Neuronal stem cell (in vitro differentiated cells): ENCODE data around the gene NDUFAF3.

Experiments used
- DNase-seq: peaks from one replicate; pipeline ENCODE4 v3.0.0-alpha.2; 2013; ENCODE audit warnings: low spot score
- H2AFZ ChIP-seq: one replicate; pipeline ENCODE4 v1.6.1; 2013; ENCODE audit warnings: mild to moderate bottlenecking, low read length, inconsistent platforms
- H2AK5ac ChIP-seq: 2 replicates; pipeline ENCODE4 v1.6.1; 2013; ENCODE audit warnings: low read depth, mild to moderate bottlenecking, inconsistent platforms, low read length, moderate library complexity, mixed read lengths
- H2BK120ac ChIP-seq: 2 replicates; pipeline ENCODE4 v1.6.1; 2013; ENCODE audit warnings: low read depth, mild to moderate bottlenecking, inconsistent platforms, low read length, moderate library complexity, mixed read lengths
- H2BK12ac ChIP-seq: one replicate; pipeline ENCODE4 v1.6.1; 2013; ENCODE audit warnings: low read length, inconsistent platforms
- H2BK15ac ChIP-seq: 2 replicates; pipeline ENCODE4 v1.6.1; 2013; ENCODE audit warnings: mild to moderate bottlenecking, low read length, inconsistent platforms, mixed read lengths
- H2BK5ac ChIP-seq: one replicate; pipeline ENCODE4 v1.6.1; 2013; ENCODE audit warnings: inconsistent platforms, mild to moderate bottlenecking, low read length, moderate library complexity
- H3K14ac ChIP-seq: one replicate; pipeline ENCODE4 v1.6.1; 2013; ENCODE audit warnings: low read length, inconsistent platforms
- H3K18ac ChIP-seq: 2 replicates; pipeline ENCODE4 v1.6.1; 2013; ENCODE audit warnings: low read length, inconsistent platforms
- H3K23ac ChIP-seq: 2 replicates; pipeline ENCODE4 v1.6.1; 2013; ENCODE audit warnings: low read depth, mild to moderate bottlenecking, mixed read lengths, low read length, inconsistent platforms; ENCODE audit not compliant: poor library complexity
- H3K27ac ChIP-seq: replicated peaks from 3 replicates; pipeline ENCODE4 v1.5.1; 2013; ENCODE audit warnings: low read length, inconsistent platforms
- H3K27me3 ChIP-seq, 3 experiments: 2 replicates each; pipeline ENCODE4 v1.6.1; 2013; ENCODE audit warnings: low read length in 3 of 3, mild to moderate bottlenecking in 2 of 3, inconsistent platforms in 1 of 3, low read depth in 1 of 3, mixed read lengths in 1 of 3, moderate library complexity in 1 of 3; ENCODE audit not compliant: control insufficient read depth in 3 of 3, insufficient read depth in 3 of 3
- H3K36me3 ChIP-seq, 2 donors: replicated peaks in 1 of 2; 2 replicates each; pipeline ENCODE4 v1.6.1; 2013; ENCODE audit warnings: low read length in 2 of 2; ENCODE audit not compliant: control insufficient read depth in 2 of 2, insufficient read depth in 2 of 2
- H3K4ac ChIP-seq: 2 replicates; pipeline ENCODE4 v1.6.1; 2013; ENCODE audit warnings: inconsistent platforms, mild to moderate bottlenecking, low read length, moderate library complexity
- H3K4me1 ChIP-seq, 2 donors: 1 replicate in 1 of 2; 2 replicates in 1 of 2; pipeline ENCODE4 v1.6.1; 2013; ENCODE audit warnings: low read length in 2 of 2, low read depth in 1 of 2; ENCODE audit not compliant: control insufficient read depth in 2 of 2, insufficient read depth in 1 of 2
- H3K4me2 ChIP-seq: one replicate; pipeline ENCODE4 v1.6.1; 2013; ENCODE audit warnings: mild to moderate bottlenecking, low read length, inconsistent platforms; ENCODE audit not compliant: insufficient read depth, poor library complexity, severe bottlenecking
- H3K4me3 ChIP-seq, 2 donors: 2 replicates each; pipeline ENCODE4 v1.5.1; 2013; ENCODE audit warnings: low read length in 2 of 2, mild to moderate bottlenecking in 2 of 2, inconsistent platforms in 1 of 2, moderate library complexity in 1 of 2
- H3K79me1 ChIP-seq: one replicate; pipeline ENCODE4 v1.6.1; 2013; ENCODE audit warnings: low read depth, mild to moderate bottlenecking, inconsistent platforms, low read length, moderate library complexity
- H3K9ac ChIP-seq: one replicate; pipeline ENCODE4 v1.6.1; 2013; ENCODE audit warnings: mild to moderate bottlenecking, low read depth, low read length, inconsistent platforms; ENCODE audit not compliant: poor library complexity
- H3K9me3 ChIP-seq, 2 donors: replicated peaks in 1 of 2; 2 replicates each; pipeline versions ENCODE3 to v1.6.1; 2013; ENCODE audit warnings: low read length in 2 of 2, mild to moderate bottlenecking in 2 of 2, inconsistent platforms in 1 of 2, low read depth in 1 of 2, mixed read lengths in 1 of 2, moderate library complexity in 1 of 2; ENCODE audit not compliant: control insufficient read depth in 2 of 2, insufficient read depth in 1 of 2
- H4K8ac ChIP-seq: one replicate; pipeline ENCODE4 v1.6.1; 2013; ENCODE audit warnings: low read depth, mild to moderate bottlenecking, inconsistent platforms, low read length, moderate library complexity
- H4K91ac ChIP-seq: one replicate; pipeline ENCODE4 v1.6.1; 2013; ENCODE audit warnings: low read length, low read depth, mild to moderate bottlenecking, inconsistent platforms; ENCODE audit not compliant: poor library complexity
- WGBS, 2 donors: extraction: QIAGEN DNeasy Blood & Tissue Kit; methylation state at CpG; one replicate each; pipeline ENCODE4 v1.1.7; 2013; ENCODE audit warnings: missing lambda C conversion rate in 2 of 2, mixed read lengths in 1 of 2; ENCODE audit not compliant: insufficient read length in 2 of 2, insufficient replicate concordance in 1 of 2; ENCODE audit errors: extremely low coverage in 2 of 2; 5-methylcytosine and 5-hydroxymethylcytosine counted together

NDUFAF3 gene

DNA sequence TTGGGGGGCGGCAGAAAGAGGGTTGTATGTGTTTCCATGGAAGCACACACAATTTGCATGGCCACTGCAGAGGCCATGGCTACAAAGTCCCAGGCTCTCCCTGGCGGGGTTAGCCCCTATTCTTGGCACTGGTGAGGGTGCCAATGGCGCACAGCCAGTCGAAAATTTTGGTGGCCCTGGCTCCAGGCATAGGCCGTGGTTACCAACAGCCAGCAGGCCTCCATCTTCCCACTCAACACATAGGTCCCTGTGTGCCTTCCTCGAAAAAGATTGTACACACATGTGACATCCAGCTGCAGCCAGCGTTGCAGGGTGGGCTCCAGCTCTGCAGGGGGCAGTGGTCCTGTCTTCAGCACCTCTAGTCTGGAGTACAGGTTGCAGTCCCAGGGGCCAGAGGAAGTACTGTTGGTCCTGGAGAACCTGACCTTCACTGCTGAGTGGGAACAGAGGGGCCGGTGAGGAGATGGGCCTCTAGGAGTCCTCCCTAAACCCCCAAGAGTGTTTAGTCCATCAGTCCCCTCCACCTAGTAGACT, 24.8 kb upstream of the NDUFAF3 start:
- no CpG with 5 or more reads among the region's 8 CpGs for WGBS, 2 donors
- H3K27ac ChIP-seq: no peak overlapping the region

DNA sequence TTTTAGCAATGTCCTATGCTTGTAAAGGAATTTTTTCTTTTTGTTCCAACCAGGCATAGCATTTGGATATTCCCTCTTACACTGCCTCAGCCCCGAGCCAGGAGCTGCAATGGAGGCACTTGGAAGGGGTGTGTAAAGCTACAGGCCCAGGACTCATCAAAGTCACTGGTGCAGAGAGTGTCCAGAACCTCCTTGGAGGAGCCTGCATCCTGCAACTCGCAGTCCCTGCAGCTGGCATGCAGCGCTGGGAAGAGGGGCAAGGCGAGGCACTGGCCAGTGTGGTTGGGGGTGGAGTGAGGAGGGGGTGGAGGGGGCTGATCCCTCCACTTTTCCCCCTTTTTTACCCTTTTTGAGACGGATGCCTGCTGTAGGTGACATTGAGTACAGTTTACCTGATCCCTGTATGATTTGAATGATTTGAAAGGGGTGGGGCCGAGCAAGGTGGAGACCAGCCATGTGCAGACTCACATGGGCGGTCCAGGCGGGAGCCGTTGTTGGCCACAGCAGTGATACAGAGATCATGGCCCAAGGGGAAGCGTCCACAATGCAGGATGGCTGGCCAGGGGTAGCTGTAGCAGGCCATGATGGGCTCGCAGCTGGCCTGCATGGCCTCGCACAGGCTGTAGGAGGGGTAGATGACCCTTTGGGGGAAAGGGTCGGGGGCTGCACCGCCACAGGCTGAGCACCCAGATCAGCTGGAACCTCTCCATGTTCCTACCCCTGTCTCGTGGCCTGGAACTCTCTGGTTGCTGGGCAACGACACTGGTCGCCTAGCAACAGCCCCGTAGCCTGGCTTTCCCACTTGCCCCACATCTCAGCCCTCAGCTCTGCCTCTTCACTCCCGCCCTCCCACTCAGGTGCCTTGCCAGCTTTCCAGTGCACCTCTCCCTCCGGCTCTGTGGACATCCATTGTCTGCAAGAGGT, 23.9 kb upstream of the NDUFAF3 start:
- Histone ChIP-seq H2AK5ac (peak overlapping the region; percentile 64), H3K18ac (peak overlapping the region; percentile 49), H3K14ac (no peak overlapping the region), H4K8ac (peak overlapping the region; percentile 75), H3K27me3 (no peaks in the 10 kb centered on the region), H3K9me3 (no peaks in the 10 kb centered on the region), H3K36me3 (peaks cover 4 to 22% of the 10 kb centered on the region in 2 donors), H3K9ac (peak overlapping the region; percentile 78), H3K23ac (peak overlapping the region; percentile 69), H4K91ac (no peak overlapping the region), H3K27ac (peak overlapping the region; percentile 11), H3K4me3 (no peak overlapping the region), H3K79me1 (no peaks in the 10 kb centered on the region), H2BK120ac (no peak overlapping the region), H2BK5ac (no peak overlapping the region), H3K4me2 (no peak overlapping the region), H2AFZ (no peak overlapping the region), H3K4ac (no peak overlapping the region), H3K4me1 (peaks cover 20 to 27% of the 10 kb centered on the region in 2 donors), H2BK12ac (no peak overlapping the region), H2BK15ac (no peak overlapping the region)
- WGBS, 2 donors: no CpG with 5 or more reads among the region's 20 CpGs
- no peak for DNase-seq

More for the DNA sequence above, 24.8 kb upstream of the NDUFAF3 start:
- Histone ChIP-seq H3K79me1 (no peaks in the 10 kb centered on the region), H2BK5ac (peak overlapping the region; percentile 3), H2AK5ac (no peak overlapping the region), H3K9me3 (no peaks in the 10 kb centered on the region), H4K8ac (no peak overlapping the region), H4K91ac (no peak overlapping the region), H3K4me2 (no peak overlapping the region), H3K4me1 (peaks cover 20 to 27% of the 10 kb centered on the region in 2 donors), H3K27me3 (no peaks in the 10 kb centered on the region), H3K9ac (no peak overlapping the region), H3K23ac (peak overlapping the region; percentile 29), H3K36me3 (peaks cover 2 to 22% of the 10 kb centered on the region in 2 donors), H2BK12ac (no peak overlapping the region), H2BK120ac (no peak overlapping the region), H3K4me3 (no peak overlapping the region), H2AFZ (no peak overlapping the region), H3K4ac (no peak overlapping the region), H3K18ac (peak overlapping the region; percentile 25), H3K14ac (no peak overlapping the region), H2BK15ac (no peak overlapping the region)
- no peak for DNase-seq

- Histone ChIP-seq H3K27me3 (no peaks in the 10 kb centered on the region), H3K23ac (peak overlapping the region; percentile 57), H3K4me3 (no peak overlapping the region)
Measured at GRCh38 chr3:48999085-48999858, 22.6 kb upstream of the NDUFAF3 start.

More at GRCh38 chr3:48999085-48999858, 22.6 kb upstream of the NDUFAF3 start:
- Histone ChIP-seq H4K8ac (no peak overlapping the region), H3K4me2 (no peak overlapping the region), H2AFZ (no peak overlapping the region), H4K91ac (no peak overlapping the region), H3K9ac (no peak overlapping the region), H3K27ac (no peak overlapping the region), H3K18ac (no peak overlapping the region), H3K14ac (no peak overlapping the region), H2BK5ac (no peak overlapping the region), H2BK120ac (no peak overlapping the region), H3K4ac (no peak overlapping the region), H2AK5ac (peak overlapping the region; percentile 31), H3K4me1 (peaks cover 22 to 27% of the 10 kb centered on the region in 2 donors), H3K9me3 (no peaks in the 10 kb centered on the region), H2BK12ac (no peak overlapping the region), H3K36me3 (peaks cover 4 to 17% of the 10 kb centered on the region in 2 donors), H2BK15ac (no peak overlapping the region), H3K79me1 (no peaks in the 10 kb centered on the region)
- no CpG with 5 or more reads among the region's 8 CpGs for WGBS, 2 donors
- DNase-seq: no peak
